SK-N-SH treated with all-trans-retinoic acid at 6 μM for 48 hours (cell line): ENCODE measurements around the gene ATRNL1.

Experiments used
- ATAC-seq: fragments of 200-7000 bp; cut with Tn5 transposase; 3 replicates; pipeline ENCODE4 v1.9.1; 2020; ENCODE audit warnings: mild to moderate bottlenecking, moderate library complexity
- ARNTL ChIP-seq: fragments of 450-650 bp; formaldehyde crosslinking; IDR thresholded peaks from 2 replicates; pipeline ENCODE4 v1.5.0; 2020; ENCODE audit warnings: low read depth, mild to moderate bottlenecking, moderate library complexity, borderline replicate concordance
- CREB5 ChIP-seq: fragments of 250-450 bp; sonication (Bioruptor Pico); IDR thresholded peaks from 2 replicates; pipeline ENCODE4 v1.5.1; 2020; ENCODE audit warnings: low read depth, mild to moderate bottlenecking, moderate library complexity
- CSDC2 ChIP-seq: fragments of 250-450 bp; sonication (Bioruptor Pico); IDR thresholded peaks from 2 replicates; pipeline ENCODE4 v1.5.0; 2020; ENCODE audit warnings: mild to moderate bottlenecking, moderate library complexity
- CSRNP3 ChIP-seq: fragments of 250-450 bp; sonication (Bioruptor Pico); IDR thresholded peaks from 2 replicates; pipeline ENCODE4 v1.5.1; 2021; ENCODE audit warnings: mild to moderate bottlenecking, moderate library complexity
- ESRRG ChIP-seq: fragments of 250-450 bp; sonication (Bioruptor Pico); IDR thresholded peaks from 2 replicates; pipeline ENCODE4 v1.6.1; 2021; ENCODE audit warnings: mild to moderate bottlenecking
- GLIS3 ChIP-seq: fragments of 250-450 bp; sonication (Bioruptor Pico); IDR thresholded peaks from 2 replicates; pipeline ENCODE4 v1.5.0; 2020; ENCODE audit warnings: mild to moderate bottlenecking, moderate library complexity
- ISL1 ChIP-seq: fragments of 250-450 bp; sonication (Bioruptor Pico); IDR thresholded peaks from 2 replicates; pipeline ENCODE4 v2.1.2; 2022; ENCODE audit warnings: mild to moderate bottlenecking, moderate library complexity
- OSR1 ChIP-seq: fragments of 250-450 bp; sonication (Bioruptor Pico); IDR thresholded peaks from 2 replicates; pipeline ENCODE4 v1.8.0; 2022; ENCODE audit warnings: moderate library complexity, mild to moderate bottlenecking, inconsistent platforms
- PATZ1 ChIP-seq: fragments of 250-450 bp; sonication (Bioruptor Pico); IDR thresholded peaks from 2 replicates; pipeline ENCODE4 v1.8.0; 2020; ENCODE audit warnings: mild to moderate bottlenecking, moderate library complexity, borderline replicate concordance
- POU6F1 ChIP-seq: fragments of 250-450 bp; sonication (Bioruptor Pico); IDR thresholded peaks from 2 replicates; pipeline ENCODE4 v1.8.0; 2021; ENCODE audit warnings: low read depth, mild to moderate bottlenecking, moderate library complexity, borderline replicate concordance
- PPARA ChIP-seq: fragments of 250-450 bp; sonication (Bioruptor Pico); IDR thresholded peaks from 2 replicates; pipeline ENCODE4 v1.5.0; 2020; ENCODE audit warnings: mild to moderate bottlenecking, borderline replicate concordance
- RARB ChIP-seq: fragments of 250-450 bp; sonication (Bioruptor Pico); IDR thresholded peaks from 2 replicates; pipeline ENCODE4 v1.8.0; 2021; ENCODE audit warnings: mild to moderate bottlenecking, moderate library complexity
- SNAI2 ChIP-seq: fragments of 250-450 bp; sonication (Bioruptor Pico); IDR thresholded peaks from 2 replicates; pipeline ENCODE4 v1.5.0; 2020; ENCODE audit warnings: mild to moderate bottlenecking, moderate library complexity
- TCF4 ChIP-seq: fragments of 250-450 bp; sonication (Bioruptor Pico); IDR thresholded peaks from 2 replicates; pipeline ENCODE4 v1.8.0; 2021; ENCODE audit warnings: mild to moderate bottlenecking, moderate library complexity, borderline replicate concordance
- TOX ChIP-seq: fragments of 250-450 bp; sonication (Bioruptor Pico); IDR thresholded peaks from 2 replicates; pipeline ENCODE4 v1.8.0; 2021; ENCODE audit warnings: mild to moderate bottlenecking, moderate library complexity, borderline replicate concordance
- TSHZ2 ChIP-seq: fragments of 250-450 bp; sonication (Bioruptor Pico); IDR thresholded peaks from 2 replicates; pipeline ENCODE4 v1.5.0; 2020; ENCODE audit warnings: mild to moderate bottlenecking, moderate library complexity
- ZC3H10 ChIP-seq: fragments of 250-450 bp; sonication (Bioruptor Pico); IDR thresholded peaks from 2 replicates; pipeline ENCODE4 v1.5.1; 2021; ENCODE audit warnings: mild to moderate bottlenecking, moderate library complexity
- ZFP3 ChIP-seq: fragments of 250-450 bp; sonication (Bioruptor Pico); IDR thresholded peaks from 2 replicates; pipeline ENCODE4 v1.5.0; 2020; ENCODE audit warnings: mild to moderate bottlenecking, moderate library complexity
- ZFP30 ChIP-seq: fragments of 450-650 bp; formaldehyde crosslinking; IDR thresholded peaks from 2 replicates; pipeline ENCODE4 v1.5.0; 2022; ENCODE audit warnings: mild to moderate bottlenecking, moderate library complexity
- ZNF565 ChIP-seq: fragments of 450-650 bp; formaldehyde crosslinking; conservative IDR thresholded peaks from 2 replicates; pipeline ENCODE4 v1.5.0; 2020; ENCODE audit warnings: low read depth, mild to moderate bottlenecking, moderate library complexity
- ZNF70 ChIP-seq: fragments of 450-650 bp; formaldehyde crosslinking; IDR thresholded peaks from 2 replicates; pipeline ENCODE4 v1.5.0; 2020; ENCODE audit warnings: mild to moderate bottlenecking, moderate library complexity
- ZNF8 ChIP-seq: fragments of 450-650 bp; formaldehyde crosslinking; IDR thresholded peaks from 2 replicates; pipeline ENCODE4 v1.5.0; 2020; ENCODE audit warnings: mild to moderate bottlenecking, moderate library complexity

The ATRNL1 gene

GRCh38 chr10:115915429-115915828 is 822.3 kb downstream of the ATRNL1 start:
- no peak for TF ChIP-seq ZNF565 (CRISPR knock-in tag)
- no peak for TF ChIP-seq PATZ1 (CRISPR knock-in tag)
- TF ChIP-seq CSRNP3 (CRISPR knock-in tag) = no peak
- no peak for TF ChIP-seq ARNTL (CRISPR knock-in tag)
- no peak for TF ChIP-seq ZFP30 (CRISPR knock-in tag)
- no peak for TF ChIP-seq SNAI2
- TF ChIP-seq GLIS3 = no peak
- no peak for TF ChIP-seq POU6F1 (CRISPR knock-in tag)
- no peak for TF ChIP-seq CREB5 (CRISPR knock-in tag)
- no peak for TF ChIP-seq ESRRG (CRISPR knock-in tag)
- no peak for TF ChIP-seq RARB (CRISPR knock-in tag)
- no peak for TF ChIP-seq TCF4
- TF ChIP-seq ZC3H10 = no peak
- no peak for TF ChIP-seq ZNF8
- TF ChIP-seq TOX (CRISPR knock-in tag) = no peak
- no peak for TF ChIP-seq ZFP3
- no peak for TF ChIP-seq ZNF70
- no peak for TF ChIP-seq ISL1
- ATAC-seq = no peak

GRCh38 chr10:115918812-115919211 is 825.6 kb downstream of the ATRNL1 start:
- TF ChIP-seq ZNF70 (no peak), OSR1 (CRISPR knock-in tag) (no peak), TOX (CRISPR knock-in tag) (no peak), PATZ1 (CRISPR knock-in tag) (no peak), RARB (CRISPR knock-in tag) (no peak), ARNTL (CRISPR knock-in tag) (no peak), POU6F1 (CRISPR knock-in tag) (no peak), CSDC2 (CRISPR knock-in tag) (no peak), ESRRG (CRISPR knock-in tag) (no peak), PPARA (CRISPR knock-in tag) (no peak), SNAI2 (no peak), ZNF565 (CRISPR knock-in tag) (no peak), TSHZ2 (CRISPR knock-in tag) (no peak)

More at GRCh38 chr10:115918812-115919211, 825.6 kb downstream of the ATRNL1 start:
- ATAC-seq = no peak
